H1 (cell line): ENCODE results near the gene TGM3.

Experiments used
- ASH2L ChIP-seq: fragments of 200-600, 300-600 bp; sonication (generic); IDR thresholded peaks from one replicate; pipeline ENCODE4 v1.7.1; 2017; ENCODE audit warnings: low read length
- CHD1 ChIP-seq: IDR thresholded peaks from 2 replicates; pipeline ENCODE4 v1.6.1; 2012; ENCODE audit warnings: low read depth, low read length, improper control_type of control experiment
- EGR1 ChIP-seq: IDR thresholded peaks from 2 replicates; pipeline ENCODE4 v1.6.1; 2011; ENCODE audit warnings: low read depth, low read length, borderline replicate concordance
- HDAC2 ChIP-seq, 2 experiments: fragments of 300-600 bp in 1 of 2; sonication (generic) in 1 of 2; IDR thresholded peaks; 2 replicates each; pipeline ENCODE4 v1.6.1; 2011 to 2012; ENCODE audit warnings: low read depth in 2 of 2, low read length in 2 of 2, mild to moderate bottlenecking in 2 of 2, moderate library complexity in 2 of 2, borderline replicate concordance in 1 of 2, inconsistent platforms in 1 of 2
- YY1 ChIP-seq: IDR thresholded peaks from 2 replicates; pipeline ENCODE4 v1.6.1; 2011; ENCODE audit warnings: low read depth, mild to moderate bottlenecking, low read length
- TF ChIP-seq, protein P1 (sequence below), 3 experiments: IDR thresholded peaks; 1 replicate in 2 of 3; 2 replicates in 1 of 3; pipeline versions ENCODE4 v1.5.1 to v1.6.1; 2011; ENCODE audit warnings: low read length in 3 of 3, mild to moderate bottlenecking in 3 of 3, inconsistent platforms in 2 of 3, low read depth in 1 of 3, moderate library complexity in 1 of 3; ENCODE audit not compliant: insufficient read depth in 1 of 3; ENCODE audit errors: control extremely low read depth in 1 of 3
- TF ChIP-seq, protein P2 (sequence below): IDR thresholded peaks from 2 replicates; pipeline ENCODE4 v1.6.1; 2011; ENCODE audit warnings: low read depth, mild to moderate bottlenecking, low read length; ENCODE audit not compliant: insufficient read depth

DNA sequence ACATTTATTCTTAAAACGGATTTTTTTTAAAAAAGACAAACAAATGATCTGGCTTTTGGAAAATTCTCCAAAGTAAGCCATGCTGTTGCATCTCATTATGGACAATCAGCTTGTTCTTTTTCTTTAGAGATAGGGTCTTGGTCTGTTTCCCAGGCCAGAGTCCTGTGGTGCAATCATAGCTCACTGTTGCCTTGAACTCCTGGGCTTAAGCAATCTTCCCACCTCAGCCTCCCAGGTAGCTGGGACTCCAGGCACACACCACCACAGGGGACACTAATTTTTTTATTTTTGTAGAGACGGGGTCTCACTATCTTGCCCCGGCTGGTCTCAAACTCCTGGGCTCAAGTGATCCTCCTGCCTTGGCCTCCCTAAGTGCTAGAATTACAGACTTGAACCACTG is 45.9 kb upstream of the TGM3 start:
- TF ChIP-seq YY1 (no peak), CHD1 (no peak), ASH2L (no peak), HDAC2 (IDR thresholded peaks at IDR 0.05; ENCODE audit: borderline replicate concordance in 1 of 2, low read depth in 2 of 2, low read length in 2 of 2) (no peak), EGR1 (no peak)
- TF ChIP-seq, protein P1, sequence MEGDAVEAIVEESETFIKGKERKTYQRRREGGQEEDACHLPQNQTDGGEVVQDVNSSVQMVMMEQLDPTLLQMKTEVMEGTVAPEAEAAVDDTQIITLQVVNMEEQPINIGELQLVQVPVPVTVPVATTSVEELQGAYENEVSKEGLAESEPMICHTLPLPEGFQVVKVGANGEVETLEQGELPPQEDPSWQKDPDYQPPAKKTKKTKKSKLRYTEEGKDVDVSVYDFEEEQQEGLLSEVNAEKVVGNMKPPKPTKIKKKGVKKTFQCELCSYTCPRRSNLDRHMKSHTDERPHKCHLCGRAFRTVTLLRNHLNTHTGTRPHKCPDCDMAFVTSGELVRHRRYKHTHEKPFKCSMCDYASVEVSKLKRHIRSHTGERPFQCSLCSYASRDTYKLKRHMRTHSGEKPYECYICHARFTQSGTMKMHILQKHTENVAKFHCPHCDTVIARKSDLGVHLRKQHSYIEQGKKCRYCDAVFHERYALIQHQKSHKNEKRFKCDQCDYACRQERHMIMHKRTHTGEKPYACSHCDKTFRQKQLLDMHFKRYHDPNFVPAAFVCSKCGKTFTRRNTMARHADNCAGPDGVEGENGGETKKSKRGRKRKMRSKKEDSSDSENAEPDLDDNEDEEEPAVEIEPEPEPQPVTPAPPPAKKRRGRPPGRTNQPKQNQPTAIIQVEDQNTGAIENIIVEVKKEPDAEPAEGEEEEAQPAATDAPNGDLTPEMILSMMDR (IDR thresholded peaks at IDR 0.05; ENCODE audit: control extremely low read depth in 1 of 3, insufficient read depth in 1 of 3, low read depth in 1 of 3, low read length in 3 of 3), result no peak
- TF ChIP-seq, protein P2, sequence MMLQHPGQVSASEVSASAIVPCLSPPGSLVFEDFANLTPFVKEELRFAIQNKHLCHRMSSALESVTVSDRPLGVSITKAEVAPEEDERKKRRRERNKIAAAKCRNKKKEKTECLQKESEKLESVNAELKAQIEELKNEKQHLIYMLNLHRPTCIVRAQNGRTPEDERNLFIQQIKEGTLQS, result no peak
